GM18508 (cell line): ENCODE measurements around the gene LRRC8D.
A peak's percentile ranks its signal among the peaks of the same experiment; 100 is the strongest.

ENCODE experiments used
- ATAC-seq: cut with Tn5 transposase; IDR thresholded peaks from one replicate; pipeline ENCODE4 v1.9.1; 2021; ENCODE audit warnings: moderate number of reproducible peaks; ENCODE audit not compliant: insufficient read depth, unreplicated experiment

LRRC8D gene

DNA sequence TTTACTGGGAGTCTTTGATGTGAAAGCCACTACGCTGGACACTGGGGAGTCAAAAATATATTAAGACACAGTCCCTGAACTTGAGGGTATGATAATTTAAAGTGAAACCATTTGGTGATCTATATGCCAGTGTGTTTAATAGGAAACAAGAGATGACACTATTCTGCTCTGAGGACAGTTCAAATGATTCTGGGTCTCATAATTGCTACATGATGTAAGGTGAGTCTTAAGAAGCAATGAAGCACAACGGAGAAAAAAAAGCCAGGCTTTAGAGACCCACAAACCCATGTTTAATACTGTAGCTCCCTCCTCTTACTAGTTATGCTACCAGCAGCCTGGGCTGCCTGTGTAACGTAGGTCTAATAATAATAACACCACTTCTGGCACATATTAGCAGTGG lies 14.2 kb upstream of the LRRC8D start:
- no peak for ATAC-seq

- no peak for ATAC-seq
Observed at GRCh38 chr1:89807503-89807902, 13.3 kb upstream of the LRRC8D start.

DNA sequence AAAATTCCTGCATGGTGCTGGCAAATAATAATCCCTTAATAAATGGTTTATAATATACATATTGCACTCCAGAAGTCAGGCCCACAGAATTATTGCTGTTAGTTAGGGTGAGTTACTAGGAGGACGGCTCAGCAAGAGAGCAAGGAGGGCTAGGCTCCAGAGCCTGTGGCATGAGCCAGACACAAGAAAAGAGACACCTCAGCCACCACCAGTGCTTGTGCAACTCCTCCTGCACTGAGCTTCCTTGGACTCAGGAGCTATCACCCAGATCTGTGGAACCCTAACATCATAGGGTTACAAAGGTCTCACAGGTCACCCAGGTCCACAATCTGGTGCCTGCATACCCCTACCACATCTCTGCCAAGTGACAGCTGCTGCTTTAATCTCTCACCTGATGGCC lies 12.8 kb upstream of the LRRC8D start:
- no peak for ATAC-seq

GRCh38 chr1:89808441-89809117 lies 12.3 kb upstream of the LRRC8D start:
- ATAC-seq = no peak

- no peak for ATAC-seq
Observed at GRCh38 chr1:89809556-89809955, 11.3 kb upstream of the LRRC8D start.

GRCh38 chr1:89810302-89810701 lies 10.5 kb upstream of the LRRC8D start:
- ATAC-seq = no peak

GRCh38 chr1:89810880-89811279 lies 10.0 kb upstream of the LRRC8D start:
- ATAC-seq = no peak

DNA sequence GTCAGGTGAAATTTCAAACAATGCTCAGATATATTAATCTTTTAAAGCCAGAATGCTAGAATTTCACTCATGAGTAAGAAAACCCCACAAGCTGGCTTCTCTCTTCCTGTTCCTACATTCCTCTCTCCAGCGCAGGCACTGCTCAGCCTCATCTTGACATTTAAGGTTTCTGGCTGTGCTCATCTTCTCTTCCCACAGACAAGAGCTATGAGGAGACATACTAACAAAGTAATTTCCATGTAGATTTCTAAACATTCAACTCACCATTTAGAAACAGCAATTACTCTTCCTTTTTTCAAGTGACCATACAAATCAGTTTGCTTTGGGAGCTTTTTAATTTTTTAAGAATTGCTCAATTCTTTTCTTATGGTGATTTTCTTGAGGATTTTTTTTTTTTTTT lies 7.8 kb upstream of the LRRC8D start:
- no peak for ATAC-seq

DNA sequence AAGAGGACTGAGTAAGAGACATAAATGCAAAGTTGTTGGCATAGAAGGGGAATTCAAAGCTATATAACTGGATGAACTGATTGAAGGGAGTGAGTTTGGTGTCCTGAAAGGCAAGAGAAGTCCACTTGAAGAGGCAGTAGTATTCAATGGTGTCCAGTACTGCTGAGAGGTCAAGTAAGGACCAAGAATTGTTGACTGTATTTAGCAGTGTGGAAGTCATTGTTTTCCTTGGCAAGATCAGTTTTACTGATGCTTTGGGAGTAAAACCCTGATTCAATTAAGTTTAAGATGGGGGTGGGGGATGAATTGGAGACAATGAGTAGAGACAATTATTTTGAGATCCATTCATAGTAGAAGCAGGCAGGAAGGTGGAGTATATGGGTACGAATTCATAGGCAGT lies 5.8 kb upstream of the LRRC8D start:
- ATAC-seq = no peak

GRCh38 chr1:89815611-89816010 lies 5.2 kb upstream of the LRRC8D start:
- ATAC-seq = peak; percentile 76

GRCh38 chr1:89816366-89816765 lies 4.5 kb upstream of the LRRC8D start:
- no peak for ATAC-seq

DNA sequence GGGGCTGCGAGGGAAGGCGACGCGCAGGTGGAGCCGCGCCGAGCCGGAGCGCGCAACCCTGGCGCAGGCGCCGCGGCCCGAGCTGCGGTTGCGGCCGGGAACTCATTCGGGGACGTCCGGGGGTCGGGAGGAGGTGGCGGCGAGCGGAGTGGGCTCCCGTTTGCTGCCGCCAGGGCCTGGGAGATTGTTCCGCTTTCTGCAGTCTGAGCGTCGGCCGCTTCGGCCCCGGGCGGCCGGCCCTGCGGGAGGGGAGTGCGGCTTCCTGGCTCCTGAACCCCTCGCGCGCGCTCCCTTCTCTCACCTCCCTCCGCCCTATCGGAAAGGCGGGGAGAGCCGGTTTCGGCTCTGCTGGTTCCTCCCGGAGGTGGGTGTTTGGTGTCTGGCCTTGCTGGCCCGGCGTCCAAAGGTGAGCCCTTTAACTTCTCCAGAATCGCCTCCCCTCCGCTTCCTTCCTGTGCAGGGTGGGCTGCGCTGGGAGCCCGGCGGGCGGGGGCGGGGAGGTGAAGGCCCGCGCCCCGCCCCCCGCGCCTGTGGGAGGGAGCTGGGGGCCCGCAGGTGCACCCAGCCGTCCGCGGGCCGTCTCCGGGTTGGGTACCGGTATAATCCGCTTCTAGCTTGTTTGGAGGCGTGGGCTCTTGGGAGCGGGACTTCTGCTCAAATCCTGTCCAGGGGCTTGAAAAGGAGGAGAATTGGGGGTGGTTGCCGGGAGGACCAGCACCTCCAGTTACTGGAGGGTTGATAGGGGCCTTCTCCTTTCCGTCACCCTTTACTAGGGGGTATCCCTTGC lies 683 bp downstream of the LRRC8D start:
- peak; percentile 26 for ATAC-seq

DNA sequence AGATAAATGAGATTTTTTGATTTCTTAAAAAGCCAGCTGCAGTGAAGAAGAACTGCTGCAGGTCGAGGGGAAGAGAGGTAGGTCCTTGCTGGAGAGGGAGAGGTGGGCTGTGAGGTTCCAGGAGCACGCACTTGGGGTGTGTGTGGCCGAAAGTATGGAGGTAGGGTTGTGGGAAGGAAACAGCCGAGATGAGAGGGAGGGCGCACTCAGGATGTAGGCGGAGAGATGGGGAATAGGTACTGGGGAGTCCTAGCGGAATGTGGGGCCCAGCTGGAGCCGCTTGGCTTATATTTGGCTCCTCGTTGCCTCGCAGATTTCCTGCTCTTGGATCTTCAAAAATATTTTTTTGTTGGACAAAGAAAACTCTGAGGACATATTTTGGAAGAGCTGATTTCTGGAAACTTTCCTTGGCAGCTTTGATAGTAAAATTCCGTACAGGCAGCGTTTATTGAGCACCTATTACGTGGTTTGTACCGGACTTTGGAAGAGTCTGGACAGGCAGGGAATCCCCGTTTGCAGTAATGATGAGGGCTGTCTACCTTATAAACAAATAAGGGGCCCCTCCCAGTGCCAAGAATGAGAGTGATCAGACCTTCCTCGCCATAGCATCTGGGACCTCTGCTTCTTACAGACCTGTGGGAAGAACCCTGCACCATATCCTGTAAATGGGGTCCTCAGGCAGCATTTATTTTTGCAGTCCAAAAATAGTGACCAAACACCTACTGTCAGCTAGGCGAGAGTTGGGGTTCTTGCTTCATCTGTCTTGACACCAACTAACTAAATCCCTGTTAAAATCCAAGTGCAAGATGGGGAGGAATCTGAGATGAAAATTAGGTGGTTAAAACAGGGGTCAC lies 1.5 kb downstream of the LRRC8D start:
- ATAC-seq = no peak

- no peak for ATAC-seq
Observed at GRCh38 chr1:89822999-89823628, 2.3 kb downstream of the LRRC8D start.

GRCh38 chr1:89823679-89824292 lies 3.0 kb downstream of the LRRC8D start:
- ATAC-seq = peak; percentile 38

DNA sequence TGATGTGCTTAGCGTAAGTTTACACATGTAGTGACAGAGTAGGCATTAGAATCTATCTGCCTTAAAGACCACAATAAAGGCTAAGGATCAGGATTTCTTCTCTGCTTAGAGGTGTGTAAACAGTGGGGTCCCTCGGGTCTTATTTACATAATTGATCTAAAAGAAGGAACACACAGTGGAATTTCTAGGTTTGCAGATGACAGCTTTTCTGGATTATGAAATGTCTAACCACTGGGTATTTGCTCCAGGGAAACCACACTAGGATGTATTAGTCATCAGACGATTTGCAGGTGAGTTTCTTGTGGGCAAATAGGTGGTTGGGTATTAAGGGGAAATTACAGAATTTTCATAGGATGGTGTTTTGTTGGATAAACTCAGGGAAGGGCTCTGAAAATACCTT lies 5.8 kb downstream of the LRRC8D start:
- no peak for ATAC-seq

- ATAC-seq = no peak
Observed at GRCh38 chr1:89827330-89827729, 6.5 kb downstream of the LRRC8D start.

DNA sequence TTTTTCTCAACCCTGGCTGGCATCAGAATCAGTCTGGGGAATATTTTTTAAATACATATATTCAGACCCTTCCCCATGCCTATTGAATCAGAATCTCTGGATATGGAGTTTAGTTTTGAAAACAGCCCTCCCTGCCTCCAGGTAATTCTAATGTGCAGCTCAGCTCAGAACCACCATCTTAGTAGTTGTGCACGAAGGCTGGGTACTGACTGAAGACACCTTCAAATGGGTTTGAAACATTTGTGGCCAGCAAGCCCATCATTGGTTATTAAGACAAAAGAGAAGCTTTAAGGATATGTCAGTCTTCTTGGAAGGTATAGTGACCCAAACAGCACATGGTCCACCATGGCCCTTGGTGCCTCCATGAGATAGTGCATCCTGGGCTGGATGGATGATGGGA lies 7.1 kb downstream of the LRRC8D start:
- no peak for ATAC-seq

DNA sequence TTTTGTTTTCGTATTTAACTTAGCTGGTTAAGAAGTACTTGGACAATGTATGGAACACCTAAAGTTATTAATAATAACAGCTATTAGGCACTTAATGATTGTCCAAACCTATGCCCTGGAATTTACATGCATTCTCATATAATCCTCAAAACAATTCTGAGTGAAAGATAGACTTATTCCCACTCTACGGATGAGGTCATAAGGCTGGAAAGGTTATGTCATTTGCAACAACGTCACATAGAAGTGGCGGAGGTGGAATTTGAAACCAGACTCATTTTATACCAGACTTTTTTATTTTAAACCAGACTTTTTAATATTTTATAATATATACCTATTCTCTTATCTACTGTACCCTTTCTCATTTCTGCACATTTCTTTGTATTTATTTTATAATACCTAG lies 8.4 kb downstream of the LRRC8D start:
- no peak for ATAC-seq

- no peak for ATAC-seq
Observed at GRCh38 chr1:89831462-89832120, 10.8 kb downstream of the LRRC8D start.
